Thyroid gland (tissue), 4 donors: ENCODE data around the gene RPS6KA5.

Experiments
- POLR2A ChIP-seq, 2 donors: fragments of 450-650 bp; IDR thresholded peaks; one replicate each; pipeline ENCODE4 v1.6.1; 2017; ENCODE audit warnings: antibody characterized with exemption in 2 of 2, mild to moderate bottlenecking in 2 of 2, moderate library complexity in 1 of 2
- TF ChIP-seq, protein P1 (sequence below), 6 experiments: fragments of 200-600 bp in 3 of 6; fragments of 450-650 bp in 3 of 6; sonication (generic) in 3 of 6; IDR thresholded peaks; one replicate each; pipeline ENCODE4 v1.5.1; 2016 to 2019; ENCODE audit warnings: antibody characterized with exemption in 6 of 6, mild to moderate bottlenecking in 2 of 6, inconsistent platforms in 1 of 6, moderate library complexity in 1 of 6

DNA sequence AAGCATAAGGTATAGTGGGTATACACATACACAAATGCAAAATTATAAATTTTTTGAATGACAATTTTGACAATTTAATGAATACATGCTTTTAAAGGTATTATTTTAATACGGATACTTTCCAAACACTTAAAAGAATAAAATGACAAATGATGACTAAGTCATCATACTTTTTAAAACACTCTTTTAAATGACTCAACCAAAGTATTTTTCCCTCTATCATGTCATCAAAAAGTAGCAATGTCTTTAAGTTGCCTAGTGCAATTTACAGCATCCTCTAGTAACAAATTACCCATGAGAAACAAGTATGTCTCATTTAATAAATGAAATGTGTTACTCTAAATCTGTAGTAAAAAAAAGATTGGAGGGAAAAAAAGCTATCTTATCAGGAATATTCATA, 73.3 kb downstream of the RPS6KA5 start:
- TF ChIP-seq, protein P1, sequence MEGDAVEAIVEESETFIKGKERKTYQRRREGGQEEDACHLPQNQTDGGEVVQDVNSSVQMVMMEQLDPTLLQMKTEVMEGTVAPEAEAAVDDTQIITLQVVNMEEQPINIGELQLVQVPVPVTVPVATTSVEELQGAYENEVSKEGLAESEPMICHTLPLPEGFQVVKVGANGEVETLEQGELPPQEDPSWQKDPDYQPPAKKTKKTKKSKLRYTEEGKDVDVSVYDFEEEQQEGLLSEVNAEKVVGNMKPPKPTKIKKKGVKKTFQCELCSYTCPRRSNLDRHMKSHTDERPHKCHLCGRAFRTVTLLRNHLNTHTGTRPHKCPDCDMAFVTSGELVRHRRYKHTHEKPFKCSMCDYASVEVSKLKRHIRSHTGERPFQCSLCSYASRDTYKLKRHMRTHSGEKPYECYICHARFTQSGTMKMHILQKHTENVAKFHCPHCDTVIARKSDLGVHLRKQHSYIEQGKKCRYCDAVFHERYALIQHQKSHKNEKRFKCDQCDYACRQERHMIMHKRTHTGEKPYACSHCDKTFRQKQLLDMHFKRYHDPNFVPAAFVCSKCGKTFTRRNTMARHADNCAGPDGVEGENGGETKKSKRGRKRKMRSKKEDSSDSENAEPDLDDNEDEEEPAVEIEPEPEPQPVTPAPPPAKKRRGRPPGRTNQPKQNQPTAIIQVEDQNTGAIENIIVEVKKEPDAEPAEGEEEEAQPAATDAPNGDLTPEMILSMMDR (IDR thresholded peaks at IDR 0.05): no peak
- TF ChIP-seq POLR2A (IDR thresholded peaks at IDR 0.05): no peak
